SK-N-SH (cell line): ENCODE measurements around the gene RAPGEF6. TPM values are rescaled to one million over a fixed set of nuclear protein-coding genes. Genes with fewer than 3 reads are reported as not detected.

ENCODE experiments used
- CTCF ChIA-PET: fragments of 300-600, 350-600 bp; formaldehyde crosslinking; extraction: SDS; loops from one replicate; lab custom pipeline; 2021; lab: Yijun Ruan, JAX
- POLR2A ChIA-PET: fragments of 350-600 bp; sonication (Branson Sonifier 250); formaldehyde crosslinking; extraction: SDS; loops from one replicate; lab custom pipeline; 2020; ENCODE audit warnings: antibody characterized with exemption, inconsistent platforms; lab: Yijun Ruan, JAX
- DNase-seq: peaks from one replicate; pipeline ENCODE4 v3.0.0; 2012
- H2AFZ ChIP-seq: fragments of 200-600 bp; sonication (generic); 2 replicates; pipeline ENCODE4 v1.8.1; 2016; ENCODE audit warnings: antibody characterized with exemption, mild to moderate bottlenecking, low read depth
- H3F3A ChIP-seq: fragments of 200-600 bp; sonication (generic); replicated peaks from 2 replicates; pipeline ENCODE3; 2016; ENCODE audit warnings: antibody characterized with exemption, mild to moderate bottlenecking; ENCODE audit not compliant: insufficient read depth
- H3K27ac ChIP-seq, 2 experiments: fragments of 200-500 bp in 1 of 2; fragments of 200-600 bp in 1 of 2; sonication (Bioruptor generic) in 1 of 2; sonication (generic), shearing (Covaris generic) in 1 of 2; 2 replicates each; pipeline versions ENCODE4 v1.5.1 to v1.6.1; 2014 to 2016; ENCODE audit warnings: low read depth in 2 of 2, inconsistent platforms in 1 of 2, low read length in 1 of 2, mild to moderate bottlenecking in 1 of 2, mixed read lengths in 1 of 2
- H3K27me3 ChIP-seq: fragments of 200-600 bp; sonication (generic), shearing (Covaris generic); 2 replicates; pipeline ENCODE4 v1.6.1; 2016; ENCODE audit warnings: mixed run types; ENCODE audit not compliant: insufficient read depth
- H3K36me3 ChIP-seq, 2 experiments: fragments of 200-500 bp in 1 of 2; fragments of 200-600 bp in 1 of 2; sonication (Bioruptor generic) in 1 of 2; sonication (generic) in 1 of 2; replicated peaks in 1 of 2; 2 replicates each; pipeline versions ENCODE3 to v1.5.1; 2014 to 2016; ENCODE audit warnings: low read length in 1 of 2, mild to moderate bottlenecking in 1 of 2; ENCODE audit not compliant: insufficient read depth in 2 of 2, control insufficient read depth in 1 of 2
- H3K4me1 ChIP-seq, 2 experiments: fragments of 200-500 bp in 1 of 2; fragments of 200-600 bp in 1 of 2; sonication (Bioruptor generic) in 1 of 2; sonication (generic), shearing (Covaris generic) in 1 of 2; 2 replicates each; pipeline versions ENCODE4 v1.5.1 to v1.6.1; 2014 to 2016; ENCODE audit warnings: low read depth in 1 of 2, low read length in 1 of 2, mixed run types in 1 of 2; ENCODE audit not compliant: insufficient read depth in 2 of 2, control insufficient read depth in 1 of 2
- H3K4me2 ChIP-seq: fragments of 200-600 bp; sonication (generic), shearing (Covaris generic); 2 replicates; pipeline ENCODE4 v1.6.1; 2017; ENCODE audit warnings: mixed run types
- H3K4me3 ChIP-seq, 2 experiments: fragments of 200-500 bp in 1 of 2; fragments of 200-600 bp in 1 of 2; sonication (Bioruptor generic) in 1 of 2; sonication (generic), shearing (Covaris generic) in 1 of 2; 2 replicates each; pipeline versions ENCODE4 v1.5.1 to v1.8.1; 2014 to 2016; ENCODE audit warnings: low read depth in 2 of 2, inconsistent platforms in 1 of 2, low read length in 1 of 2, mild to moderate bottlenecking in 1 of 2, mixed read lengths in 1 of 2, moderate library complexity in 1 of 2
- H3K79me2 ChIP-seq: fragments of 200-600 bp; sonication (generic); 2 replicates; pipeline ENCODE4 v1.8.1; 2017; ENCODE audit warnings: mild to moderate bottlenecking; ENCODE audit not compliant: insufficient read depth
- H3K9ac ChIP-seq: fragments of 200-600 bp; sonication (generic); 2 replicates; pipeline ENCODE4 v1.6.1; 2017; ENCODE audit warnings: mixed run types
- H3K9me2 ChIP-seq: fragments of 200-600 bp; sonication (generic); 2 replicates; pipeline ENCODE4 v1.6.1; 2017; ENCODE audit warnings: mixed run types
- H3K9me3 ChIP-seq: fragments of 200-600 bp; sonication (generic); 2 replicates; pipeline ENCODE4 v1.6.1; 2017; ENCODE audit warnings: mixed run types, mild to moderate bottlenecking, moderate library complexity
- H4K20me1 ChIP-seq: fragments of 200-600 bp; sonication (generic); 2 replicates; pipeline ENCODE4 v1.6.1; 2017; ENCODE audit warnings: mild to moderate bottlenecking, mixed run types; ENCODE audit not compliant: insufficient read depth
- CHD2 ChIP-seq: fragments of 150-350 bp; IDR thresholded peaks from 2 replicates; pipeline ENCODE4 v1.6.1; 2018; ENCODE audit warnings: low read length; ENCODE audit not compliant: partially characterized antibody
- EP300 ChIP-seq, 2 experiments: IDR thresholded peaks; 2 replicates each; pipeline versions ENCODE4 v1.4.0 to v1.6.1; 2012; ENCODE audit warnings: borderline replicate concordance in 1 of 2, low read depth in 1 of 2, low read length in 1 of 2
- EZH2phosphoT487 ChIP-seq: fragments of 200-600 bp; sonication (generic); IDR thresholded peaks from 2 replicates; pipeline ENCODE4 v1.6.1; 2017; ENCODE audit warnings: low read depth, mixed run types, mild to moderate bottlenecking, antibody characterized with exemption, moderate library complexity, borderline replicate concordance
- GABPA ChIP-seq: IDR thresholded peaks from 2 replicates; pipeline ENCODE4 v1.4.0; 2012; ENCODE audit warnings: low read depth, mild to moderate bottlenecking
- NRF1 ChIP-seq: IDR thresholded peaks from 2 replicates; pipeline ENCODE4 v1.6.1; 2012; ENCODE audit warnings: low read depth, mild to moderate bottlenecking, low read length
- POLR2AphosphoS5 ChIP-seq: IDR thresholded peaks from 2 replicates; pipeline ENCODE4 v1.6.1; 2012; ENCODE audit warnings: low read depth, low read length
- RAD21 ChIP-seq: IDR thresholded peaks from 2 replicates; pipeline ENCODE4 v1.6.1; 2012; ENCODE audit warnings: mild to moderate bottlenecking, low read length
- RXRA ChIP-seq: IDR thresholded peaks from 2 replicates; pipeline ENCODE4 v1.4.0; 2012; ENCODE audit warnings: low read depth, mild to moderate bottlenecking, borderline replicate concordance
- SIN3A ChIP-seq: IDR thresholded peaks from 2 replicates; pipeline ENCODE4 v1.6.1; 2012; ENCODE audit warnings: low read depth, mild to moderate bottlenecking, low read length, moderate library complexity, borderline replicate concordance
- TAF1 ChIP-seq: IDR thresholded peaks from 2 replicates; pipeline ENCODE4 v1.6.1; 2012; ENCODE audit warnings: low read depth, mild to moderate bottlenecking, low read length, moderate library complexity, borderline replicate concordance
- TCF12 ChIP-seq: IDR thresholded peaks from 2 replicates; pipeline ENCODE4 v1.4.0; 2012
- WGBS: methylation state at CpG from one replicate; pipeline ENCODE4 v1.1.6; 2017; ENCODE audit warnings: low lambda C conversion rate; 5-methylcytosine and 5-hydroxymethylcytosine counted together
- polyA plus RNA-seq, 3 experiments: library from polyadenylated mRNA; depleted of rRNA; stranded (reverse); fragments of >200 nt; gene quantifications; 2 replicates each; pipeline ENCODE4 v1.2.3, GENCODE V29; 2012
- TF ChIP-seq, protein P1 (sequence below): IDR thresholded peaks from 2 replicates; pipeline ENCODE4 v1.4.0; 2012; ENCODE audit warnings: low read depth, borderline replicate concordance
- TF ChIP-seq, protein P2 (sequence below): IDR thresholded peaks from 2 replicates; pipeline ENCODE4 v1.4.0; 2012; ENCODE audit warnings: low read depth, borderline replicate concordance
- TF ChIP-seq, protein P3 (sequence below): IDR thresholded peaks from 2 replicates; pipeline ENCODE4; 2012
- TF ChIP-seq, protein P4 (sequence below): IDR thresholded peaks from 2 replicates; pipeline ENCODE4 v1.4.0; 2012; ENCODE audit warnings: low read depth

RAPGEF6 gene
- polyA plus RNA-seq, 1 of the 3 experiments (the other 2 are of a cell fraction): 2.9 TPM

DNA sequence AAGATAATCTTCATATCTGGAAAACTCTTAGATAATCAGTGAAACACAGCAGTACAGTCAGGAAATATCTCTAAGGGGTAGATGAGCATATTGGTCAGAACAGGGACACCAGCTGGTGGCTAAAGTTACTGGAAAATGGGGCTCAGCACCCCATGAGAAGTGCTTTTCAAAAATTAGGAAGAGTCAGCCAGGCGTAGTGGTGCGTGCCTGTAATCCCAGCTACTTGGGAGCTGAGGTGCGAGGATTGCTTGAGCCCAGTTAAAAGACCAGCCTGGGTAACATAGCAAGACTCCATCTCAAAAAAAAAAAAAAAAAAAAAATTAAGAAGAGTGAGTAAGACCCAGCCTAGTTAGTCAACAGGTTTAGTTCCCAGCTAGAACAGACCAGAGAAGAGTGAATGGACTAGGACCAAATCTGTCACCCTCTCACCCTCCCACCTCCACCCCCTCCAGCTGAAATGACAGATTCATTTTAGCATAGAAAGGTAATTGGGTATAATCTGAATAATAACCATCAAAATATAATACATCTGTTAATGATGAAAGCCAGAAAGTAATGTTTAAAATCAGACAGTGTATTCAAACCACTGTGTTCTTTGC lies 250.3 kb downstream of the RAPGEF6 start:
- Histone ChIP-seq H3K9me2 (no peaks in the 10 kb centered on the region), H3K27ac (no peak overlapping the region), H3K4me3 (no peak overlapping the region), H3K79me2 (peaks cover 20% of the 10 kb centered on the region; the same call in 1 of the 2 replicates), H3K27me3 (no peaks in the 10 kb centered on the region), H3K36me3 (peaks cover 13 to 17% of the 10 kb centered on the region in 2 experiments), H3K9me3 (no peaks in the 10 kb centered on the region), H3K9ac (no peak overlapping the region), H3K4me1 (peaks cover 12 to 25% of the 10 kb centered on the region in 2 experiments), H3F3A (no peaks in the 10 kb centered on the region), H2AFZ (no peak overlapping the region), H3K4me2 (no peak overlapping the region), H4K20me1 (no peaks in the 10 kb centered on the region)
- TF ChIP-seq, protein P1, sequence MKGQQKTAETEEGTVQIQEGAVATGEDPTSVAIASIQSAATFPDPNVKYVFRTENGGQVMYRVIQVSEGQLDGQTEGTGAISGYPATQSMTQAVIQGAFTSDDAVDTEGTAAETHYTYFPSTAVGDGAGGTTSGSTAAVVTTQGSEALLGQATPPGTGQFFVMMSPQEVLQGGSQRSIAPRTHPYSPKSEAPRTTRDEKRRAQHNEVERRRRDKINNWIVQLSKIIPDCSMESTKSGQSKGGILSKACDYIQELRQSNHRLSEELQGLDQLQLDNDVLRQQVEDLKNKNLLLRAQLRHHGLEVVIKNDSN: no peak
- TF ChIP-seq, protein P2, sequence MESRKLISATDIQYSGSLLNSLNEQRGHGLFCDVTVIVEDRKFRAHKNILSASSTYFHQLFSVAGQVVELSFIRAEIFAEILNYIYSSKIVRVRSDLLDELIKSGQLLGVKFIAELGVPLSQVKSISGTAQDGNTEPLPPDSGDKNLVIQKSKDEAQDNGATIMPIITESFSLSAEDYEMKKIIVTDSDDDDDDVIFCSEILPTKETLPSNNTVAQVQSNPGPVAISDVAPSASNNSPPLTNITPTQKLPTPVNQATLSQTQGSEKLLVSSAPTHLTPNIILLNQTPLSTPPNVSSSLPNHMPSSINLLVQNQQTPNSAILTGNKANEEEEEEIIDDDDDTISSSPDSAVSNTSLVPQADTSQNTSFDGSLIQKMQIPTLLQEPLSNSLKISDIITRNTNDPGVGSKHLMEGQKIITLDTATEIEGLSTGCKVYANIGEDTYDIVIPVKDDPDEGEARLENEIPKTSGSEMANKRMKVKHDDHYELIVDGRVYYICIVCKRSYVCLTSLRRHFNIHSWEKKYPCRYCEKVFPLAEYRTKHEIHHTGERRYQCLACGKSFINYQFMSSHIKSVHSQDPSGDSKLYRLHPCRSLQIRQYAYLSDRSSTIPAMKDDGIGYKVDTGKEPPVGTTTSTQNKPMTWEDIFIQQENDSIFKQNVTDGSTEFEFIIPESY: no peak
- no peak for TF ChIP-seq POLR2AphosphoS5
- TF ChIP-seq CHD2: no peak
- TF ChIP-seq TAF1: no peak
- no peak for TF ChIP-seq SIN3A
- TF ChIP-seq NRF1: no peak
- no peak for TF ChIP-seq GABPA
- no peak for TF ChIP-seq EP300 (IDR thresholded peaks at IDR 0.05; ENCODE audit: borderline replicate concordance in 1 of 2, low read depth in 1 of 2, low read length in 1 of 2)
- TF ChIP-seq RXRA: no peak
- TF ChIP-seq RAD21: no peak
- TF ChIP-seq, protein P3, sequence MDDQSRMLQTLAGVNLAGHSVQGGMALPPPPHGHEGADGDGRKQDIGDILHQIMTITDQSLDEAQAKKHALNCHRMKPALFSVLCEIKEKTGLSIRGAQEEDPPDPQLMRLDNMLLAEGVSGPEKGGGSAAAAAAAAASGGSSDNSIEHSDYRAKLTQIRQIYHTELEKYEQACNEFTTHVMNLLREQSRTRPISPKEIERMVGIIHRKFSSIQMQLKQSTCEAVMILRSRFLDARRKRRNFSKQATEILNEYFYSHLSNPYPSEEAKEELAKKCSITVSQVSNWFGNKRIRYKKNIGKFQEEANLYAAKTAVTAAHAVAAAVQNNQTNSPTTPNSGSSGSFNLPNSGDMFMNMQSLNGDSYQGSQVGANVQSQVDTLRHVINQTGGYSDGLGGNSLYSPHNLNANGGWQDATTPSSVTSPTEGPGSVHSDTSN: no peak
- TF ChIP-seq, protein P4, sequence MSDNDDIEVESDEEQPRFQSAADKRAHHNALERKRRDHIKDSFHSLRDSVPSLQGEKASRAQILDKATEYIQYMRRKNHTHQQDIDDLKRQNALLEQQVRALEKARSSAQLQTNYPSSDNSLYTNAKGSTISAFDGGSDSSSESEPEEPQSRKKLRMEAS: no peak
- no peak for TF ChIP-seq EZH2phosphoT487
- TF ChIP-seq TCF12: no peak
- ChIA-PET CTCF (interaction anchor here (1.3 to 2.1 kb wide), 2 partner anchors 9 to 119 kb away, joined by 3 to 8 read pairs; no protein-coding TSS in a partner anchor), POLR2A (no interaction called here)
- WGBS: 100% methylated on average over 3 of the region's 3 CpGs
- DNase-seq: no peak
